ENCODE measurements around the gene DUOXA2. TPM values are rescaled to one million over a fixed set of nuclear protein-coding genes. Genes with fewer than 3 reads are reported as not detected.

DUOXA2 gene
- total and polyA plus RNA-seq, 2 experiments from 2014 or later, result not detected

Other genes with a start within 250 kb of the DUOXA2 start
- gene TERB2, start 157.6 kb upstream of the DUOXA2 start, total RNA-seq (2014; rRNA removed; shearing (Covaris generic)), result not detected in 2 replicates
- not detected in 2 replicates for gene TERB2, start 157.6 kb upstream of the DUOXA2 start, polyA plus RNA-seq (2016; fragmentation: Nextera tagmentation; extraction: Ambion mirVana)
- 55.0 and 57.2 TPM in 2 replicates for gene SORD, start 91.1 kb upstream of the DUOXA2 start, total RNA-seq (2014; rRNA removed; shearing (Covaris generic))
- 11.3 and 12.5 TPM in 2 replicates for gene SORD, start 91.1 kb upstream of the DUOXA2 start, polyA plus RNA-seq (2016; fragmentation: Nextera tagmentation; extraction: Ambion mirVana)
- not detected in 2 replicates for gene DUOX2, start 154 bp upstream of the DUOXA2 start, total RNA-seq (2014; rRNA removed; shearing (Covaris generic))
- gene DUOX2, start 154 bp upstream of the DUOXA2 start, polyA plus RNA-seq (2016; fragmentation: Nextera tagmentation; extraction: Ambion mirVana), result not detected in 2 replicates
- gene DUOXA1, start 15.6 kb downstream of the DUOXA2 start, total RNA-seq (2014; rRNA removed; shearing (Covaris generic)), result not detected in 2 replicates
- gene DUOXA1, start 15.6 kb downstream of the DUOXA2 start, polyA plus RNA-seq (2016; fragmentation: Nextera tagmentation; extraction: Ambion mirVana), result not detected in 2 replicates
- 0.69 and 2.1 TPM in 2 replicates for gene DUOX1, start 15.7 kb downstream of the DUOXA2 start, total RNA-seq (2014; rRNA removed; shearing (Covaris generic))
- gene DUOX1, start 15.7 kb downstream of the DUOXA2 start, polyA plus RNA-seq (2016; fragmentation: Nextera tagmentation; extraction: Ambion mirVana), result 0.66 and 0.73 TPM in 2 replicates
- gene SHF, start 73.6 kb downstream of the DUOXA2 start, total RNA-seq (2014; rRNA removed; shearing (Covaris generic)), result 15.1 and 15.6 TPM in 2 replicates
- gene SHF, start 73.6 kb downstream of the DUOXA2 start, polyA plus RNA-seq (2016; fragmentation: Nextera tagmentation; extraction: Ambion mirVana), result 5.8 and 6.6 TPM in 2 replicates
- gene SLC28A2, start 137.9 kb downstream of the DUOXA2 start, total RNA-seq (2014; rRNA removed; shearing (Covaris generic)), result not detected in 2 replicates
- gene SLC28A2, start 137.9 kb downstream of the DUOXA2 start, polyA plus RNA-seq (2016; fragmentation: Nextera tagmentation; extraction: Ambion mirVana), result 0.14 and 0.18 TPM in 2 replicates